Thymus (tissue), 11 donors: Measurements from ENCODE around the gene SH3TC1. TPM values are rescaled to one million over a fixed set of nuclear protein-coding genes. Genes with fewer than 3 reads are reported as not detected.

Experiments
- DNase-seq, 9 donors: peaks; one replicate each; pipeline ENCODE4 v3.0.0-alpha.2; 2013; ENCODE audit warnings: low spot score in 9 of 9, low read depth in 6 of 9, missing footprints in 1 of 9
- H3K27ac ChIP-seq, 2 donors: one replicate each; pipeline ENCODE4 v1.5.1; 2013; ENCODE audit warnings: control low read depth in 1 of 2, low read depth in 1 of 2, low read length in 1 of 2, mild to moderate bottlenecking in 1 of 2, moderate library complexity in 1 of 2
- H3K27me3 ChIP-seq, 2 donors: one replicate each; pipeline ENCODE4 v1.5.1; 2013; ENCODE audit warnings: low read length in 1 of 2; ENCODE audit not compliant: control insufficient read depth in 2 of 2, insufficient read depth in 1 of 2
- H3K36me3 ChIP-seq, 2 donors: one replicate each; pipeline ENCODE4 v1.5.1; 2013; ENCODE audit warnings: low read length in 1 of 2, mild to moderate bottlenecking in 1 of 2, moderate library complexity in 1 of 2; ENCODE audit not compliant: control insufficient read depth in 2 of 2, insufficient read depth in 2 of 2
- H3K4me1 ChIP-seq, 2 donors: one replicate each; pipeline ENCODE4 v1.5.1; 2013; ENCODE audit warnings: low read length in 2 of 2; ENCODE audit not compliant: control insufficient read depth in 2 of 2, insufficient read depth in 2 of 2
- H3K4me3 ChIP-seq, 2 donors: one replicate each; pipeline ENCODE4 v1.5.1; 2013; ENCODE audit warnings: low read length in 2 of 2, control low read depth in 1 of 2, mild to moderate bottlenecking in 1 of 2
- H3K9me3 ChIP-seq, 2 donors: one replicate each; pipeline ENCODE4 v1.5.1; 2013; ENCODE audit warnings: low read length in 1 of 2, mild to moderate bottlenecking in 1 of 2; ENCODE audit not compliant: control insufficient read depth in 2 of 2, insufficient read depth in 1 of 2
- WGBS: extraction: QIAGEN DNeasy Blood & Tissue Kit; methylation state at CpG from one replicate; pipeline ENCODE4 v1.1.7; 2013; 5-methylcytosine and 5-hydroxymethylcytosine counted together
- polyA plus RNA-seq: library from polyadenylated mRNA; stranded (reverse); fragments of 200-250 nt; gene quantifications from one replicate; pipeline ENCODE4 v1.2.3, GENCODE V29; 2013
- total RNA-seq: library from RNA; stranded (reverse); fragments of 120-200 nt; gene quantifications from one replicate; pipeline ENCODE4 v1.2.4, GENCODE V29; 2013
- donor health status: healthy.

SH3TC1 gene
- total and polyA plus RNA-seq, 2 donors: 114 to 146 TPM

- no peak for DNase-seq
- H3K27me3 ChIP-seq: no peaks in the 10 kb centered on the region
- peaks cover 14 to 35% of the 10 kb centered on the region in 2 donors for H3K4me1 ChIP-seq
- H3K36me3 ChIP-seq: peaks cover 80 to 89% of the 10 kb centered on the region in 2 donors
- WGBS: 98% methylated on average over 12 of the region's 12 CpGs
- no peak overlapping the region for H3K4me3 ChIP-seq
- H3K27ac ChIP-seq: no peak overlapping the region
- H3K9me3 ChIP-seq: peaks cover 0 to 2% of the 10 kb centered on the region in 2 donors
Measured at GRCh38 chr4:8212622-8213021, 13.5 kb downstream of the SH3TC1 start.

DNA sequence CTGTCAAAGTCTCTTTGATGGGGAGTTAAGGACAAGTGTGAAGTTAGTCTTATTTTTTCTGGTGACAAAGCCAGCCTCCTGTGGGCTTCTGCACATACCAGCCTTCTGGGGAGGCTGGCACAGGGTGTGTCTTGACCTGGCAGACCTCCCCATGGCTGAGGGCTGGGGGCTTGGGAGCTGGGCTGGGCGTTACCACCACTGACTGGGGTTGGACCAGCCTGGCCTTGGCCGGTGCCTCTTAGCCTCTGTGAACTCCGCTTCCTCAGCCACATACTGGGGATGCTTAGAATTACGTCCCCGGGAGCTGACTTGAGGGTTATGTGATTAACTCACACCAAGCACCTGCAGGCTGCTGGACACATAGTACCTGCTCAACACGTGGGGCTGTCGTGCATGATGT lies 14.0 kb downstream of the SH3TC1 start:
- Histone ChIP-seq H3K4me3 (no peak overlapping the region), H3K27ac (no peak overlapping the region), H3K9me3 (peaks cover 0 to 2% of the 10 kb centered on the region in 2 donors), H3K36me3 (peaks cover 80 to 89% of the 10 kb centered on the region in 2 donors), H3K4me1 (peaks cover 19 to 36% of the 10 kb centered on the region in 2 donors), H3K27me3 (no peaks in the 10 kb centered on the region)
- WGBS: 93% methylated on average over 7 of the region's 7 CpGs
- DNase-seq: no peak

- peaks cover 2 to 9% of the 10 kb centered on the region in 2 donors for H3K9me3 ChIP-seq
- no peak overlapping the region for H3K27ac ChIP-seq
- no peaks in the 10 kb centered on the region for H3K27me3 ChIP-seq
- DNase-seq: no peak
- 94% methylated on average over 13 of the region's 13 CpGs for WGBS
- H3K4me1 ChIP-seq: peaks cover 19 to 38% of the 10 kb centered on the region in 2 donors
- H3K36me3 ChIP-seq: peaks cover 82 to 90% of the 10 kb centered on the region in 2 donors
- H3K4me3 ChIP-seq: no peak overlapping the region
Measured at GRCh38 chr4:8214136-8214535, 15.0 kb downstream of the SH3TC1 start.

DNA sequence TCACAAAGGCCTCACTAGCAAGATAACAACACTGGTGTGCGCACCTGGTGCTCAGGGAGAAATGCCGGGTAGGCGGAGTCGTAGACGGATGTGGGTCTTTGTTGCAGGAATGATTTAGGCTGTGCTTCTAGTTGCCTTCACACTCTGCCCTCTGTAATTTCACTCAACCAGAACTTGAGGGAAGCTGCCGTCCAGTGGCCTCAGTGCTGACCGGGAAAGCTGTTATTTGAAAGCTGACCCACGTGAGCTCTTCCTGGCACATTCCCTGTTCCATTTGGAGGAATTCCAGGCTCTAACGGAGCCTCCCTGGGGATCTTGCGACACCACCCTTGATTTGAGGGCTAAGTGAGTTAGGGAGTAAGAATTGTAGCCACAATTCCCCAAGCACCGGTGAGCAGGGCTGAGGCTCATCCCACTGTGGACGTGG lies 15.9 kb downstream of the SH3TC1 start:
- Histone ChIP-seq H3K4me3 (no peak overlapping the region), H3K27ac (no peak overlapping the region), H3K4me1 (peaks cover 17 to 38% of the 10 kb centered on the region in 2 donors), H3K9me3 (peaks cover 2 to 11% of the 10 kb centered on the region in 2 donors), H3K27me3 (no peaks in the 10 kb centered on the region), H3K36me3 (peaks cover 82 to 90% of the 10 kb centered on the region in 2 donors)
- 95% methylated on average over 12 of the region's 12 CpGs for WGBS
- no peak for DNase-seq

DNA sequence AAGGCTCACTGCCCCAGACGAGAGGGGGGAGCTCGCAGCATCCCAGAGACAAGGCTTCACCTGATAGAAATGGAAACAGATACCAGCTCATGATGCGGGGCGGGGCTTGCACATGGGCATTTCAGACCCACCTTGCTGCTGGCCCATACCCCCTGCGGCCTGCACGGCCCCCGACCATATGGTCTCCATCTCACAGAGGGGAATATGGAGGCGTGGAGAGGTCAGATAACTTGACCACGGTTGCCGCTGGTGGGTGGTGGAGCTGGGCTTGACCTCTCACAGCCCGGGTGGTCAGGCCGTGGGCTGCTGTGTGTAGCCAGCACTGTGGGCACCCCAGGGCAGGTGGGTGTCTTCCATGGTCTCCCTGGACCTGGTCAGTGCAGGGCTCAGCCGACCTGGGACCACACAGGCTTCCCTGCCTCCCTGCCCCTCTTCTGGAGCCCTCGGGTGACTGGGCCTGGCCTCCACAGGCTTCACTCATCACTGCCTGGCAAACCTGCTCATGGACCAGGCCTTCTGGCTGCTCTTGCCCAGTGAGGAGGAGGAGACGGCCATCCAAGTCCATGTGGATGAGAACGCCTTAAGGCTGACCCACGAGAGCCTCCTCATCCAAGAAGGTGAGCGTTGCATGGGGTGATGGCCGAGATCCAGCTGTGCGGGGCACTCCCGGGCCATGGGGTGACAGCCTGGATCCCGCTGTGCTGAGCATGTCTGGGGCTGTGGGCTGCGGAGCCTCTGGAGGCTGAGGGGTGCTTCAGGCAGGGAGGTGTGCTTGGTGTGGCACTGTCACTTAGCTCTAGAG lies 16.8 kb downstream of the SH3TC1 start:
- Histone ChIP-seq H3K27me3 (no peaks in the 10 kb centered on the region), H3K27ac (no peak overlapping the region), H3K36me3 (peaks cover 88 to 96% of the 10 kb centered on the region in 2 donors), H3K4me3 (no peak overlapping the region), H3K4me1 (peaks cover 21 to 39% of the 10 kb centered on the region in 2 donors), H3K9me3 (peaks cover 2 to 11% of the 10 kb centered on the region in 2 donors)
- DNase-seq: no peak
- WGBS: 97% methylated on average over 23 of the region's 23 CpGs

DNA sequence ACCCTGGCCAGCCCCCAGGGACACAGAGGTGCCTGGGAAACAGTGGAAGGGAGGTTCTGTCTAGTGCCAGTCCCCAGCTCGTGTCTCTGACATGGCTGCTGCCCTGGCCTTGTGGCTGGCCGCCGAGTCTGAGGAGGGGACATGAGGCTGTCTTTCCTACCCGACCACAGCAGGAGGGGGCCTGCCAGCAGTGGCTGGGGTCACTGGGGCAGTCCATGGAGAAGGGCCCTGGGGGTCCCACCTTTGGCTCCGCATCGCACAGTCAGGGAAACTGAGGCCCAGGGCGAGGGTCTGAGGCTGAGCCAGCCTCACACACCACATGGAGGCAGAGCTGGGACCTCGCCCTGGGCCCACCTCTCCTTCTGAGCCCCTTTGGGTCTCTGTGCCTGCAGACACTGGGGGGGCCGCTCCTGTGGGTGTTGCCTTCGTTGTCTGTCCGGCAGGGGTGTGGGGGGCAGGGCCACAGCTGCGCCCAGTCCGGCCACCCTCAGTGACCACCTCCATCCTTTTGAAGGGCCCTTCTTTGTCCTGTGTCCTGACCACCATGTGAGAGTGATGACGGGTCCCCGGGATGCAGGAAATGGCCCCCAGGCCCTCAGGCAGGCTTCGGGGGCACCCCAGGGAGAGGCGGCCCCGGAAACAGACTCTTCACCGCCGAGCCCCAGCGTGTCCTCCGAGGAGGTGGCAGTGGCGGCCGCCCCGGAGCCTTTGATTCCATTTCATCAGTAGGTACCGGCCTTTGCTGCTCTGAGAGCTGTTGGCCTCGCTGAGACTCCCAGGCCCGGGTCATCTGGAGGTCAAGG lies 17.6 kb downstream of the SH3TC1 start:
- 98% methylated on average over 28 of the region's 28 CpGs for WGBS
- no peak for DNase-seq
- Histone ChIP-seq H3K4me3 (no peak overlapping the region), H3K27ac (no peak overlapping the region), H3K36me3 (peaks cover 91 to 94% of the 10 kb centered on the region in 2 donors), H3K27me3 (no peaks in the 10 kb centered on the region), H3K9me3 (peaks cover 2 to 11% of the 10 kb centered on the region in 2 donors), H3K4me1 (peaks cover 27 to 40% of the 10 kb centered on the region in 2 donors)

DNA sequence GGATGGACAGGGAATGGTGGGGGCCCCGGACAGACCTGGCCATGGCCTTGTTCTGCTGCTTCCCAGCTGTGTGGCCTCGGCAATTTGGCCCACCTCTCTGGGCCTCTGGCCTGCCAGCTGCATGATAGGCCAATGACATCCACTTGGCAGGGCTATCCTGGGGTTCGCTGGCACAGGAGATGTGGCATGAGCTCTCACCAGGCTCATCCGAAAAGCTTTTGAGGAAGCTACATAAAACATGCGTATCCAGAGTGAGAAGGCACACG lies 18.1 kb downstream of the SH3TC1 start:
- DNase-seq: no peak
- Histone ChIP-seq H3K27me3 (no peaks in the 10 kb centered on the region), H3K27ac (no peak overlapping the region), H3K36me3 (peaks cover 88 to 94% of the 10 kb centered on the region in 2 donors), H3K4me1 (peaks cover 31 to 42% of the 10 kb centered on the region in 2 donors), H3K4me3 (no peak overlapping the region), H3K9me3 (peaks cover 2 to 11% of the 10 kb centered on the region in 2 donors)
- WGBS: 98% methylated on average over 6 of the region's 6 CpGs

DNA sequence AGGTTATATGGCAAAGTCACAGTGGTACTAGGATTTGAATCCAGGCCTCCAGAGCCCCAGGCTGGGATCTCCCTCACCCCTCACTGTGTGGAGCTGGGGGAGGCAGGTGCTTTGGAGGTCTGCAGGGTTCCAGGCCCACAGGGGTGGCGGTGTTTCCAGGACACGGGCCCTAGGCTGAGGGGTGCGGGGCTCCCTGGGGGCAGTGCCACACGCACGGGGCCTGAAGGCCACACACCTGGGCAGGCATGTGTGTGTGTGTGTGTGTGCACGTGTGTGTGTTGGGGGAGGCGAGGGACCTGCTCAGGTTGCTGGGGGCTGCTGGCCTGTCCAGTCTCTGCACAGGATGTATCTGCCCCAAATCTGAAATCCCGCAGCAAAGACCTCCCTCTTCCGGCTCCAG lies 18.8 kb downstream of the SH3TC1 start:
- Histone ChIP-seq H3K9me3 (peaks cover 2 to 14% of the 10 kb centered on the region in 2 donors), H3K4me1 (peaks cover 36 to 49% of the 10 kb centered on the region in 2 donors), H3K27me3 (no peaks in the 10 kb centered on the region), H3K4me3 (no peak overlapping the region), H3K36me3 (peaks cover 83 to 92% of the 10 kb centered on the region in 2 donors), H3K27ac (peak overlapping the region in 1 of 2 donors; percentile 73)
- WGBS: 95% methylated on average over 9 of the region's 9 CpGs
- peak in 1 of 9 donors; percentile 7 for DNase-seq
